B cell (primary cell): Measurements from ENCODE around the gene CEP43. TPM values are rescaled to one million over a fixed set of nuclear protein-coding genes. Genes with fewer than 3 reads are reported as not detected.

Experiments used
- ATAC-seq: fragments of 200-7000 bp; cut with Tn5 transposase; one replicate; pipeline ENCODE4 v1.10.0; 2021; ENCODE audit warnings: low read depth, mild to moderate bottlenecking, moderate number of reproducible peaks, moderate library complexity
- CTCF ChIA-PET: fragments of 350-600 bp; sonication (Branson Sonifier 250); formaldehyde crosslinking; loops from one replicate; lab custom pipeline; 2021; ENCODE audit warnings: antibody characterized with exemption, inconsistent platforms; lab: Charles Lee
- POLR2A ChIA-PET: fragments of 350-600 bp; sonication (Branson Sonifier 250); formaldehyde crosslinking; loops from one replicate; lab custom pipeline; 2021; ENCODE audit warnings: antibody characterized with exemption; lab: Charles Lee
- DNase-seq: peaks from one replicate; pipeline ENCODE4 v3.0.0; 2013
- H2AFZ ChIP-seq: 2 replicates; pipeline ENCODE4 v1.6.1; 2012; ENCODE audit warnings: mild to moderate bottlenecking, low read depth, low read length; ENCODE audit not compliant: insufficient read depth, poor library complexity, severe bottlenecking
- H3K27ac ChIP-seq, 2 donors: 1 replicate in 1 of 2; 2 replicates in 1 of 2; pipeline ENCODE4 v1.5.1; 2012 to 2013; ENCODE audit warnings: low read length in 2 of 2, mild to moderate bottlenecking in 2 of 2, moderate library complexity in 1 of 2
- H3K27me3 ChIP-seq, 4 experiments: fragments of 200-600 bp in 1 of 4; sonication (generic) in 1 of 4; replicated peaks in 1 of 4; 1 replicate in 2 of 4; 2 replicates in 2 of 4; pipeline versions ENCODE4 v1.6.1 to v1.7.0; 2013 to 2016; ENCODE audit warnings: low read length in 3 of 4, mild to moderate bottlenecking in 2 of 4, mixed read lengths in 1 of 4, moderate library complexity in 1 of 4; ENCODE audit not compliant: insufficient read depth in 4 of 4, control insufficient read depth in 3 of 4; ENCODE audit errors: control extremely low read depth in 1 of 4
- H3K36me3 ChIP-seq, 2 experiments: replicated peaks in 1 of 2; 1 replicate in 1 of 2; 2 replicates in 1 of 2; pipeline versions ENCODE4 v1.6.1 to v1.7.1; 2013; ENCODE audit warnings: low read length in 1 of 2; ENCODE audit not compliant: insufficient read depth in 2 of 2, control insufficient read depth in 1 of 2; ENCODE audit errors: control extremely low read depth in 1 of 2, extremely low read depth in 1 of 2
- H3K4me1 ChIP-seq, 2 donors: fragments of 200-600 bp in 1 of 2; sonication (generic) in 1 of 2; 1 replicate in 1 of 2; 2 replicates in 1 of 2; pipeline versions ENCODE4 v1.5.1 to v1.6.1; 2013 to 2017; ENCODE audit warnings: low read length in 2 of 2; ENCODE audit not compliant: control insufficient read depth in 2 of 2, insufficient read depth in 2 of 2
- H3K4me2 ChIP-seq: replicated peaks from 2 replicates; pipeline ENCODE3; 2012; ENCODE audit warnings: mild to moderate bottlenecking, low read depth, low read length; ENCODE audit not compliant: poor library complexity, severe bottlenecking
- H3K4me3 ChIP-seq, 5 experiments: fragments of 200-600 bp in 1 of 5; sonication (generic) in 1 of 5; 1 replicate in 3 of 5; 2 replicates in 2 of 5; pipeline versions ENCODE4 v1.5.1 to v1.7.0; 2011 to 2016; ENCODE audit warnings: low read length in 4 of 5, mild to moderate bottlenecking in 4 of 5, low read depth in 2 of 5, control low read depth in 1 of 5, moderate library complexity in 1 of 5; ENCODE audit not compliant: insufficient read depth in 1 of 5; ENCODE audit errors: control extremely low read depth in 1 of 5, extremely low read depth in 1 of 5
- H3K79me2 ChIP-seq: fragments of 200-600 bp; sonication (generic); one replicate; pipeline ENCODE4 v1.6.0; 2016; ENCODE audit warnings: low read length; ENCODE audit not compliant: control insufficient read depth, insufficient read depth
- H3K9ac ChIP-seq: fragments of 200-600 bp; sonication (generic); 2 replicates; pipeline ENCODE4 v1.6.1; 2017; ENCODE audit warnings: mild to moderate bottlenecking, low read length, moderate library complexity
- H3K9me3 ChIP-seq, 3 donors: one replicate each; pipeline versions ENCODE4 v1.6.1 to v1.7.1; 2013; ENCODE audit warnings: low read length in 2 of 3; ENCODE audit not compliant: control insufficient read depth in 2 of 3, insufficient read depth in 1 of 3; ENCODE audit errors: control extremely low read depth in 1 of 3
- H4K20me1 ChIP-seq: 2 replicates; pipeline ENCODE4 v1.6.0; 2012; ENCODE audit warnings: mild to moderate bottlenecking, low read length; ENCODE audit not compliant: insufficient read depth, control insufficient read depth, poor library complexity, severe bottlenecking
- H3K27ac Mint-ChIP-seq: one replicate; pipeline ENCODE4 v1.8.0; 2021; ENCODE audit warnings: mixed read lengths
- H3K27me3 Mint-ChIP-seq: one replicate; pipeline ENCODE4 v1.8.0; 2021; ENCODE audit warnings: mixed read lengths
- H3K4me1 Mint-ChIP-seq: one replicate; pipeline ENCODE4 v1.8.0; 2021; ENCODE audit warnings: mixed read lengths
- H3K4me3 Mint-ChIP-seq: one replicate; pipeline ENCODE4 v1.8.0; 2021; ENCODE audit warnings: mixed read lengths
- H3K9me3 Mint-ChIP-seq: one replicate; pipeline ENCODE4 v1.8.0; 2022; ENCODE audit warnings: mixed read lengths; ENCODE audit not compliant: insufficient read depth
- EZH2 ChIP-seq: IDR thresholded peaks from 2 replicates; pipeline ENCODE4 v1.6.1; 2012; ENCODE audit warnings: borderline replicate concordance, low read depth, mild to moderate bottlenecking, moderate library complexity, low read length; ENCODE audit not compliant: insufficient read depth, poor library complexity, severe bottlenecking
- WGBS: methylation state at CpG from one replicate; pipeline ENCODE4 v1.1.5; 2013; ENCODE audit warnings: missing lambda C conversion rate; ENCODE audit not compliant: insufficient coverage; 5-methylcytosine and 5-hydroxymethylcytosine counted together
- intact Hi-C: fragments of 100-400 bp; cut with micrococcal nuclease; formaldehyde crosslinking; loops from one replicate; pipeline ENCODE4 v1.10.0; 2022
- polyA plus RNA-seq: library from polyadenylated mRNA; depleted of rRNA; stranded (reverse); fragments of >200 nt; gene quantifications from 2 replicates; pipeline ENCODE4 v1.2.3, GENCODE V29; 2012
- total RNA-seq, 2 donors: library from RNA; stranded (reverse); fragments of 120-200 nt in 1 of 2; gene quantifications; 1 replicate in 1 of 2; 2 replicates in 1 of 2; pipeline versions ENCODE4 v1.2.3 to v1.2.4, GENCODE V29; 2013 to 2022
- TF ChIP-seq, protein P1 (sequence below): fragments of 200-600 bp; IDR thresholded peaks from one replicate; pipeline ENCODE4 v1.8.0; 2022; ENCODE audit warnings: antibody characterized with exemption, mild to moderate bottlenecking

The CEP43 gene
- total and polyA plus RNA-seq, 2 donors (not counting 1 experiment from before 2014, with no cell fraction given): 10.1 to 39.7 TPM

DNA sequence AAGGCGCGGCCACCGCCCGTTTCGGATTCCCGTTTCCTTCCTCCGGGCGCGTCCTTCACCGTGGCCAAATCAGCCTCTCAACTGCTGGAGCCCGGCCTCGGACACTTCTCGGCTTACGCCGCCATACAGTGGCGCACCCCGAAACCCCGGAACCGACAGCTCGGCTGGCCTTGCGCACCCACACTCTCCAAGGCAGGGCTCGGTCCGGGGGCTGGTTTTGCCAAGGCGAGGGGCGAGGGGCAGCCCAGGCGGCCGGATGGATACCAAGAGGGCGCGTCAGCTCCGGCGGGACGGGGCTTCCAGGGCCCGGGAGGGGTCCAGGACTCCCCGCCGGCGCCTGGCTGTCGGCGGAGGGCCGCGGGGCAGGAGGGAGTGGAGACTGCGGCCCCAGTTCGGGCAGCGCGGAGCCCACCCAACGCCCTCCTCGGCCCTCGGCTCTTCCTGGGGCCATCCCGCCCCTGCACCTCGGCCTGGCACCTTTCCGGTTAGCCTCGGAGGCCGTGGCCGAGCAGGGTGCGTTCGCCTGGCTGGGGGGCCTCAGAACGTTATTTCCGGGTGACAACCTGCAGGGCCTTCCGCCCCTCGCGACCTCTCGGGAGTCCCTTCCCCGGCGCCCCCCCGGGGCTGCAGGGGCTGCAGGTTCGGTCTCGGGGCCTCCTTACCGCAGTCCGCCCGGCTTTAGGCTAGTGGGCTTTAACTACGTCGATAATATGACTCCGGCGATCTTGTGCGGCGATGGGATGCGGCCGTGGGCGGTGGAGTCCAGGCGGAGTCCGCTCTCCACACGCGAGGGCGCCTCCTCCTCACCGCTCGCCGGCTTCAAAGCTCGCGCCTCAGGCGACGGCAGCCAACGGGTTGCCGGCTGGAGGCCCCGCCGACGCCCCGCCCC, 697 bp upstream of the CEP43 start:
- peak overlapping the region; percentile 99 for H2AFZ ChIP-seq
- CTCF ChIA-PET: interaction anchor here (0.6 to 5.5 kb wide), 14 partner anchors 9 to 155 kb away, joined by 3 to 75 read pairs (median 5); partner anchors contain the start of genes CCR6 and RNASET2
- peaks cover 60% of the 10 kb centered on the region for H3K79me2 ChIP-seq

More for the DNA sequence above, 697 bp upstream of the CEP43 start:
- peak overlapping the region; percentile 91 for H3K4me3 Mint-ChIP-seq
- H3K9me3 Mint-ChIP-seq: no peaks in the 10 kb centered on the region
- Histone ChIP-seq H3K9ac (peak overlapping the region; percentile 93), H3K27me3 (no peaks in the 10 kb centered on the region), H3K36me3 (peaks cover 0 to 6% of the 10 kb centered on the region in 2 experiments), H3K27ac (peak overlapping the region; percentile 31 to 83), H3K4me2 (peak overlapping the region; percentile 99), H3K4me1 (peaks cover 21 to 23% of the 10 kb centered on the region in 2 donors), H4K20me1 (no peaks in the 10 kb centered on the region), H3K9me3 (no peaks in the 10 kb centered on the region), H3K4me3 (peak overlapping the region; percentile 67 to 95 (median 91))
- H3K27me3 Mint-ChIP-seq: no peaks in the 10 kb centered on the region
- WGBS: under 1% methylated on average over 96 of the region's 96 CpGs
- ATAC-seq (no peak), DNase-seq (no peak)
- POLR2A ChIA-PET: interaction anchor here (0.6 to 1.9 kb wide), 8 partner anchors 47 to 169 kb away, joined by 3 to 9 read pairs (median 4); no protein-coding TSS in a partner anchor
- intact Hi-C loops: loop anchor here (1.0 to 5.0 kb wide), 8 partner anchors 40 to 371 kb away; partner anchors contain the start of gene RPS6KA2
- no peak for TF ChIP-seq EZH2
- TF ChIP-seq, protein P1, sequence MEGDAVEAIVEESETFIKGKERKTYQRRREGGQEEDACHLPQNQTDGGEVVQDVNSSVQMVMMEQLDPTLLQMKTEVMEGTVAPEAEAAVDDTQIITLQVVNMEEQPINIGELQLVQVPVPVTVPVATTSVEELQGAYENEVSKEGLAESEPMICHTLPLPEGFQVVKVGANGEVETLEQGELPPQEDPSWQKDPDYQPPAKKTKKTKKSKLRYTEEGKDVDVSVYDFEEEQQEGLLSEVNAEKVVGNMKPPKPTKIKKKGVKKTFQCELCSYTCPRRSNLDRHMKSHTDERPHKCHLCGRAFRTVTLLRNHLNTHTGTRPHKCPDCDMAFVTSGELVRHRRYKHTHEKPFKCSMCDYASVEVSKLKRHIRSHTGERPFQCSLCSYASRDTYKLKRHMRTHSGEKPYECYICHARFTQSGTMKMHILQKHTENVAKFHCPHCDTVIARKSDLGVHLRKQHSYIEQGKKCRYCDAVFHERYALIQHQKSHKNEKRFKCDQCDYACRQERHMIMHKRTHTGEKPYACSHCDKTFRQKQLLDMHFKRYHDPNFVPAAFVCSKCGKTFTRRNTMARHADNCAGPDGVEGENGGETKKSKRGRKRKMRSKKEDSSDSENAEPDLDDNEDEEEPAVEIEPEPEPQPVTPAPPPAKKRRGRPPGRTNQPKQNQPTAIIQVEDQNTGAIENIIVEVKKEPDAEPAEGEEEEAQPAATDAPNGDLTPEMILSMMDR: no peak
- H3K27ac Mint-ChIP-seq: peak overlapping the region; percentile 81
- H3K4me1 Mint-ChIP-seq: peaks cover 27% of the 10 kb centered on the region
